GM19468 (cell line): ENCODE data around the gene PAFAH2.

Experiments
- ATAC-seq: cut with Tn5 transposase; IDR thresholded peaks from one replicate; pipeline ENCODE4 v1.9.1; 2021; ENCODE audit warnings: mild to moderate bottlenecking, moderate library complexity, moderate number of reproducible peaks; ENCODE audit not compliant: unreplicated experiment; ENCODE audit errors: extremely low read depth

Gene PAFAH2

DNA sequence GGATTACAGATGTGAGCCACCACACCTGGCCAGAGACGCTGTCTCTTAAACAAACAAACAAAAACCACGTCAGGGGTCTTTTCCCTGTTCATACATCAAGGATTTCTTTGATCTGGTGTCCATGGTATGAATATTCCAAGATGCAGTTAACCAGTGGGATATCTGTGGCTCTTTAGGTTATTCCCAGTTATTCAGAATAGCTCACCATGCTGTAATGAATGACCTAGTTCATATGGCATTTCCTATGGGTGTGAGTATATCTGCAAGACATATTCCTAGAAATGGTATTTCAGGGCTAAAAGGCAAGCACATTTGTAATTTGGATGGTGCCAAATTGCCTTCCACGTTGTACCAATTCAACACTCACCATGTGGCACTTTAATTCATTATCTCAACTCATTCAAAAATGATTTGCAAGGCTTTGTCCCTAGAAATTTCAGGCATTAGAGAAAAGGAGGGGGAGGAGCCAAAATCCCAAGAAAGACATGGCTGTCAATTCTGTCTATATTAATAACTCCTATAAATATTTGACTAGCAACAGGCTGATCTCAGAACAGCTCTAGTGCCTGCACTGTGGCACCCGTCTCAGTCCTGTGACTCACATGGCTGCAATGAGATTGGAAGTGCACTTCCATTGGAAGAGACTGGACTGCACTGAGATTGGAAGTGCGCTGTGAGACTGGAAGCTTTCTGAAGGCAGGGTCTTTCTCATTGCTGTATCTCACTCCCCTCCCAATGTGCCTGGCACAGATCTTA lies 85.6 kb downstream of the PAFAH2 start:
- ATAC-seq = no peak

DNA sequence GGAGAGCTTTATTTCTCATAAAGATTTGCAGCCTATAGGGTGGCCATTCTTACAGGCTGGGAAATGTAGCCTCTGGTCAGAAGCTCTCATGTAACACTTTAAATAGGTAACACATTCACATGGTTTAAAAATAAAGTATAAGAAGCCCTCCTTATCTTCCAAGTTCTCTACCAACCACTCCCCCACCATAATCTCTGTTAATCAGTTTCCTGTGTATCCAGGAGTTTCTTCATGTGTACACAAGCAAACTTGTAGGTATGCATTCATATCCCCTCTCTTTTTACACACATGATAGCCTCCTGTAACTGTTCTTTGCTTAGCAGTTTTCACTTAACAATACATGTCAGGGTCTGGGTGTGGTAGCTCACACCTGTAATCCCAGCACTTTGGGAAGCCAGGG lies 86.7 kb downstream of the PAFAH2 start:
- ATAC-seq = no peak
